Head of caudate nucleus (tissue), 42 donors: Measurements from ENCODE around the gene ASTN2.

Experiments
- DNase-seq, 42 donors: peaks; one replicate each; pipeline versions ENCODE4 v3.0.0 to v3.0.0-alpha.2; 2020 to 2021; ENCODE audit warnings: mixed read lengths in 7 of 42
- intact Hi-C: fragments of 100-400 bp; cut with DNase I; formaldehyde crosslinking; loops from one replicate; pipeline ENCODE4 v1.15.0; 2022

Gene ASTN2

GRCh38 chr9:116628716-116629115 lies 786.1 kb downstream of the ASTN2 start:
- intact Hi-C loops = no loop called here
- no peak for DNase-seq

GRCh38 chr9:116627433-116627832 lies 787.4 kb downstream of the ASTN2 start:
- intact Hi-C loops = no loop called here
- DNase-seq = no peak

- intact Hi-C loops = no loop called here
- DNase-seq = no peak
These were observed 788.1 kb downstream of the ASTN2 start for GRCh38 chr9:116626762-116627161.

- DNase-seq = no peak
- intact Hi-C loops = no loop called here
These were observed 791.1 kb downstream of the ASTN2 start for GRCh38 chr9:116623715-116624114.

- intact Hi-C loops = no loop called here
- no peak for DNase-seq
These were observed 797.5 kb downstream of the ASTN2 start for GRCh38 chr9:116617389-116617788.

GRCh38 chr9:116616304-116616914 lies 798.4 kb downstream of the ASTN2 start:
- intact Hi-C loops = no loop called here
- DNase-seq = no peak

- DNase-seq = no peak
- intact Hi-C loops = no loop called here
These were observed 806.8 kb downstream of the ASTN2 start for GRCh38 chr9:116608064-116608463.

GRCh38 chr9:116605904-116606341 lies 808.9 kb downstream of the ASTN2 start:
- intact Hi-C loops = no loop called here

GRCh38 chr9:116605060-116605459 lies 809.8 kb downstream of the ASTN2 start:
- intact Hi-C loops = no loop called here
- peak in 9 of 42 donors; percentile 5 to 53 (median 17) for DNase-seq

More at GRCh38 chr9:116605904-116606341, 808.9 kb downstream of the ASTN2 start:
- peak in 3 of 42 donors; percentile 3 to 6 (median 5) for DNase-seq

- intact Hi-C loops = no loop called here
- DNase-seq = no peak
These were observed 810.6 kb downstream of the ASTN2 start for GRCh38 chr9:116604251-116604650.

GRCh38 chr9:116599342-116599884 lies 815.4 kb downstream of the ASTN2 start:
- intact Hi-C loops = no loop called here
- DNase-seq = no peak

- intact Hi-C loops = no loop called here
- no peak for DNase-seq
These were observed 818.2 kb downstream of the ASTN2 start for GRCh38 chr9:116596646-116597045.

GRCh38 chr9:116594547-116594946 lies 820.3 kb downstream of the ASTN2 start:
- no peak for DNase-seq
- intact Hi-C loops = no loop called here

GRCh38 chr9:116592970-116593369 lies 821.9 kb downstream of the ASTN2 start:
- DNase-seq = no peak
- intact Hi-C loops = no loop called here

- DNase-seq = no peak
- intact Hi-C loops = no loop called here
These were observed 825.2 kb downstream of the ASTN2 start for GRCh38 chr9:116589392-116590354.

GRCh38 chr9:116587919-116588318 lies 826.9 kb downstream of the ASTN2 start:
- DNase-seq = no peak
- intact Hi-C loops = no loop called here

GRCh38 chr9:116585896-116586295 lies 829.0 kb downstream of the ASTN2 start:
- intact Hi-C loops = no loop called here
- no peak for DNase-seq

- no peak for DNase-seq
- intact Hi-C loops = no loop called here
These were observed 829.7 kb downstream of the ASTN2 start for GRCh38 chr9:116585204-116585603.

GRCh38 chr9:116580853-116581252 lies 834.0 kb downstream of the ASTN2 start:
- peak in 14 of 42 donors; percentile 8 to 60 (median 22) for DNase-seq
- intact Hi-C loops = no loop called here

GRCh38 chr9:116576386-116576785 lies 838.5 kb downstream of the ASTN2 start:
- intact Hi-C loops = loop anchor here (10.0 kb wide), 1 partner anchor 422 kb away; the partner anchor contains the start of gene PAPPA
- no peak for DNase-seq
